ENCODE results near the gene SNAI1. TPM values are rescaled to one million over a fixed set of nuclear protein-coding genes. Genes with fewer than 3 reads are reported as not detected.
"Not testable (repeated sequence)": the region's sequence is repeated elsewhere in the genome, so short reads cannot be mapped to it uniquely, and the experiment has no call there.

SNAI1 gene
- 12.7 TPM for polyA plus RNA-seq (2013, experiment 1 of 2; ENCODE audit: insufficient read length)
- 12.5 TPM for polyA plus RNA-seq (2013, experiment 2 of 2; ENCODE audit: insufficient read length)

DNA sequence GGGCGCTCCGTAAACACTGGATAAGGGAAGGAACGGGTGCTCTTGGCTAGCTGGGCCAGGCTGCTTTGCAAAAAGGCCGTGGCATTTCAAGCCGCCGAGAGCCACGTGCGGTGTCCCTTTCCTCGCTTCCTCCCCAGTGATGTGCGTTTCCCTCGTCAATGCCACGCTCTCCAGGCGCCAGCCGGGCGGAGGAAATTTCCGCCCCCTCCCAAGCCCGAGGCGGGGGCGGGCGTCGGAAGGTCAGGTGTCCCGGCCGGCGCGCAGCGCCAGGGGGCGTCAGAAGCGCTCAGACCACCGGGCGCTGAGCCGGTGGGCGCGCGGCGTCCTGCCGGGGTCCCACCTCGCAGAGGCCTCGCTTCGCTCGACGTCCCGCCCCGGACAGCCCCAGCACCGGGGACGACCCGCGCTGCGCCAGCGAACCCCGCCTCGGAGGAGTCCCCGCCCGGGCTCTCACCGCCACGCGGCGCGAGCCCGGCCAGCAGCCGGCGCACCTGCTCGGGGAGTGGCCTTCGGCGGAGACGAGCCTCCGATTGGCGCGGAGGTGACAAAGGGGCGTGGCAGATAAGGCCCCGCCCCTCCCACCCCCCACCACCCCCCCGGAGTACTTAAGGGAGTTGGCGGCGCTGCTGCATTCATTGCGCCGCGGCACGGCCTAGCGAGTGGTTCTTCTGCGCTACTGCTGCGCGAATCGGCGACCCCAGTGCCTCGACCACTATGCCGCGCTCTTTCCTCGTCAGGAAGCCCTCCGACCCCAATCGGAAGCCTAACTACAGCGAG is at the start of gene SNAI1:
Gene SNAI1, plus strand, starts transcription at position 635 of the 777 bp plus-strand sequence. Its CDS starts 80 bp downstream, at position 715.
- peak; percentile 85 for DNase-seq

DNA sequence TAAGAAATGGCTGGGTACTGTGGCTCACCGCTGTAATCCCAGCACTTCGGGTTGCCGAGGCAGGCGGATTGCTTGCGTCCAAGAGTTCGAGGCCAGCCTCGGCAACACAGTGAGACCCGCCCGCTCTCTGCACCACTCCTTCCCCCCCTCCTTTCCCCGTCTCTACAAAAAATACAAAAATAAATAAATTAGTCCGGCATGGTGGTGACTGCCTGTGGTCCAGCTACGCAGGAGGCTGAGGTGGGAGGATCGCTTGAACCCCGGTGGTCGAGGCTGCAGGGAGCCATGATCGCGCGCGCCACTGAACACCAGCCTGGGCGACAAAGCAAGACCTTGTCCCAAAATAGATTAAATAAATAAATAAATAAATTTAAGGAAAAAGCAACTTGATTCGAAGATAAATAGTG is 47.0 kb upstream of the SNAI1 start:
- DNase-seq, result no peak

DNA sequence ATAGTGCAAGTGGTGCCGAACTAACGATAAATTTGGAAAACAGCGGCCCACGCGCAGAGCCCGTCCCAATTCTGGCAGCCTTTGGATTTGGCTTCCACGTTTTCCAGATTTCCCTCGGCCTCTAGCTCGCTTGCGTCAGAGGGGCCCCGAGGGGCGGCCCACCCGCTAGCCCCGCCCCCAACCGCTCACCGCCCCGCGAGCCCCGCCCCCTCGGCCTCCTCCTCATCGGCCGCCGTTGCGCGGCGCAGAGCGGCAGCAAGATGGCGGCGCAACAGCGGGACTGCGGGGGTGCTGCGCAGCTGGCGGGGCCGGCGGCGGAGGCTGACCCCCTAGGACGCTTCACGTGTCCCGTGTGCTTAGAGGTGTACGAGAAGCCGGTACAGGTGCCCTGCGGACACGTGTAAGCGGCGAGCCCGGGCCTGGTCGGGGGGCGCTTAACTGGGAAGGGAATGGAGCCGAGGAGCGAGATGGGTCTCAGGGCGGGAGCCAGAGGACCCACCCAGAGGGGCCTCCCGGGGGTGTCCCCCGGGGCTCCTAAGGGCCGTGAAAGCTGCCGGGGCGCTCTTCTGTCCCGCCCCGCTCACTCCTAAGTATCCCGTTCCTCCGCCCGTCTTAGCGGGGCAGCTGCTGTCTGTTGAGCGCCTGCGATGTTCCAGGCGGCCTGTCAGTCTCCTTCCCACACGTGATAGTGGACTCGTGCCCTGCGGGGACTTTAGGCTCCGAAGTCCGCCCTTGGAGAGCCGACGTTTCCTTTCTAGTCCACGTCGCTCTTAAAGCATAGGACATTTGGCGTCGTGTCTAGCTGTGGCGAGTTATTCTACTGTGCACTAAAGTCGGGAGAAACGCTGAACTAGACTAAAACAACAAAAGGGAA is 46.4 kb upstream of the SNAI1 start, which contains the start of gene RNF114:
Gene RNF114, plus strand, starts transcription at position 245 of the 874 bp plus-strand sequence. Its CDS starts 16 bp downstream, at position 261.
- DNase-seq, result peak; percentile 90

DNA sequence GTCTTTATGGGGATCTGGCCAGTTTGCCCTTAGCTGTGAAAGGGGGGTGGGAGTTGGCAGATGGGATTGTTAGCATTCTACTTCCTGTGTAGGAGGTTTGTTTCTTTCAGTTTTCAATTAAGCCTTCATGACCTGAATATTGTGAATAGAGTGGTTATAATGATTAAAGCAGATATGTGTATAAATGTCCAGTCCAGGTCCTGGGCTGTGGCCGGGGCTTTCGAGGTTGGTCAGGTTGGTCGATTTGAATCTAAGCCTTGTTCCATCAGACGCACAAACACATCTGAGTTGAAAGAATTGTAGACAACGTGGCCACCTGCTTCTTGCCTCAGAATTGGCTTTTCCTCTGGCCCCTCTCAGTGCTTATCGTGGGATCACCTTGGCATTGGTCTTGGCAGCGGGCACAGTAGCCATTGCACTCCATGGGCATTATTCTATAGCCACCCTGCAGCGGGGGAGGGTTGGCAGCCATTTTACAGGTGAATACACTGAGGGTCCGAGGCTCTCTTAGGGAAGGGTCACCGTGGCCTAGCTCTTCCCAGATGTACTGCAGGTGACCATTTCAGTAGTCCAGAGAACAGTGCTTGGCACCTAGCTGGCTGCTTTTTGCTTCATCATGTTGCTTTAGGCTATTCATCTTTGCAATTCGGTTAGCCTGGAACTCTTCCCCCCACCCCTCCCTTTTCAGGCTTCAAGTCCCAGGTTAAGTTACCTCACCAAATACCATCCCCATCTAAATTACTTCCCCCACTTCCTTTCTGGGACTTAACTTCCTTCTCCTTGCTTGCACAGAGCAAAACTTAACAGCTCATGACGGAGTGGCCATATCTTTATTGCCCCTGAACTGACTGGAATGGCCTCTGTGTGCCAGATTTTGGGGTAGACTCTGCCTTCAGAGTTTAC is 45.5 kb upstream of the SNAI1 start:
- DNase-seq, result no peak

DNA sequence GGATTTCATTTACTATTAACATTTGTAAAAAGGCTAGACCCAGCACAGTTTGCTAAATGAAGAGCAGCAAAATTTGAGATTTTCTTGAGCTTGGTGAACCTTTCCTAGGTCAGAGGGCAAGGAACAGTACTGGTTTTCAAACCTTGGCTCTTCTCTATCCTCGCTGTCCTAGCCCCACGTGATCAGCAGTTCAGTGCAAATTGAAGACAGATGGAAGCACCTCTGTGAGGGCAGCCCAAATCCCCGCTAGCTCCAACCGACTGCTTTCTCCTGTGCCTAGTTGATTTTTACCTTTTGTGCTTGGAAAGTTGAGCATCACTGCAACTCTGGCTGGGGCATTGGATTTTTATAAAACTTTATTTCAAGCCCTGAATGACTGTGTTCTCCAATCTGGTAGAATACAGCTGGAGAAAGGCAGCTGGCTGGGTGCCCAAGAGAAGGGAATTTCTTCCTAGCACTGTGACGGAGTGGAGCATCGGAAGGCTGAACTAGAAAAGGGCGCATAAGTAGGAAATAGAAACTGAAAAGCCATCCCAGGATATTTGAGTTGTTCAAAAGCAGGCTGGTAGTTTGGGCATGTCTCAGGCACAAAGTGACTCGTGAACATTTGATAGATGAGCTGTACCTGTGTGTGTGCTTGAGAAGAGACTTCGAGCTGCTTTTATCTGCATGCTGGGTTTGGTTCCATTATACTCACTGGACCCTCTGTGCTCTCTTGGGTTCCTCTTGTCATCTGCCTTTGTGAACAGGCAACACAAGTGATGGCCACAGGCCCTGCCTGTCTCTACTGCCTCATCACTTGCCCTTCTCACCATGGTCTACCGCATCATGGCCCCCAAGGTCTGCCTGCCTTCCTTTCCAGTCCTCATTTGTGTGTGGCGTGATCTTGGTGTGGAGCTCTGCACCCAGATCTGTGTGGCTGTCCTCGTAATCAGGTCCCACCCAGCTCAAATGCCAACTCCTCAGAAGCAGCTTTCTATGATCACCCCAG is 44.3 kb upstream of the SNAI1 start:
- DNase-seq, result peak; percentile 76

DNA sequence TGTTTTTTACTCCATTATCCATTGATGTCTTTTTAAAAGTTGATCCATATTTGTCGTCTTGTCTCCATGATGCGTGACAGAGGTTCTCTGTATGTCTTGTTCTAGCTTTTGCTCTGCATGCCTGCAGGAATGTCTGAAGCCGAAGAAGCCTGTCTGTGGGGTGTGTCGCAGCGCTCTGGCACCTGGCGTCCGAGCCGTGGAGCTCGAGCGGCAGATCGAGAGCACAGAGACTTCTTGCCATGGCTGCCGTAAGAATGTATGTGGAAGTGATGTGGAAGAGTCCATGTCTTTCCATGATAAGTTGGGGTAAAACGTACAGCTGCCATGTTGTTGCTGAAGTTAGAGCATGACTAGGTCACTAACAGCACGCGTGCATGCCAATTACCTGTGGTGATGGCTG is 41.3 kb upstream of the SNAI1 start:
- no peak for DNase-seq

DNA sequence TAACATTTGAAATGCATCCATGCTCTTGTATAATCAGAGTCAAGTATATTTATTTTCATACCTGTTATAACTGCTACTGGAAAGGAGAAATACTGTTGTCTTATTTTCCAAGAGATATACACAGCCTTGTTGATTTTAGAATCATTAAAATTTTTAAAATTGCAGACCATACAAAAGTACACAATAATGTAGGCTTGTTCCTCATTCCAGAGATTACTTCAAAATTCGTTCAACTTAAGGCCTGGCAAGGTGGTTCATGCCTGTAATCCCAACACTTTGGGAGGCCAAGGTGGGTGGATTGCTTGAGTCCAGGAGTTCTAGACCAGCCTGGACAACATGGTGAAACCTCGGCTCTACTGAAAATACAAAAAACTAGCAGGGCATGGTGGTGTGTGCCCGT is 40.5 kb upstream of the SNAI1 start:
- DNase-seq, result no peak

DNA sequence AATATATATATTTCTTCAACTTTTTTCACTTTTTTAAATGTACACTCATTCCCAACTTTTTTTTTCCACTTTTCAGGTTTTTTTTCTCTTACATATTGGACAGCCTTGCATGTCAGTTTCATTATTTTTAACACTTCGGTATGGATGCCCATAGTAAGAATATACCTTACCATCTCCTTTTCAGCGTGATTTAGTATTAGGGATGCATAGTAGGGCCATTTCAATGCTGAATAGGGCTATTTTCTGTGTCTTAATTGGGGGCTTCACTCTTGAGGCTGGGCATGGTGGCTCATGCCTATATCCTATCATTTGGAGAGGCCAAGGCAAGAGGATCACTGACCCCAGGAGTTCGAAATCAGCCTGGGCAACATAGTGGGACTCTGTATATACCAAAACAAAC is 39.8 kb upstream of the SNAI1 start:
- no peak for DNase-seq

DNA sequence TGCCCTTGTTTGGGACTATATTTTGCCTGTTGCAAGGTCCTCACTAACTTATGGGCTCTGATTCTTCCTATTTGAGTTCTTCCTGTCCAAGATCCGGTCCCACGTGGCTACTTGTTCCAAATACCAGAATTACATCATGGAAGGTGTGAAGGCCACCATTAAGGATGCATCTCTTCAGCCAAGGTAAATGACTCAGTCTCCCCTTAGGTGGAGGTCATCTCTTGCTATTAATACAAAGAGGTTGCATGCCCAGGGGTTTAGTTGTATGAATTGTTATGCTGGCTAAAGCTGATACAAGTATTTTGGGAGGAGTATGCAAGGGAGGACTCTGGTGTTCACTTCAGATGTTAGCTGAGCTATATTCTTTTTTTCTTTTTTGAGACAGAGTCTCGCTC is 37.5 kb upstream of the SNAI1 start:
- DNase-seq, result no peak

DNA sequence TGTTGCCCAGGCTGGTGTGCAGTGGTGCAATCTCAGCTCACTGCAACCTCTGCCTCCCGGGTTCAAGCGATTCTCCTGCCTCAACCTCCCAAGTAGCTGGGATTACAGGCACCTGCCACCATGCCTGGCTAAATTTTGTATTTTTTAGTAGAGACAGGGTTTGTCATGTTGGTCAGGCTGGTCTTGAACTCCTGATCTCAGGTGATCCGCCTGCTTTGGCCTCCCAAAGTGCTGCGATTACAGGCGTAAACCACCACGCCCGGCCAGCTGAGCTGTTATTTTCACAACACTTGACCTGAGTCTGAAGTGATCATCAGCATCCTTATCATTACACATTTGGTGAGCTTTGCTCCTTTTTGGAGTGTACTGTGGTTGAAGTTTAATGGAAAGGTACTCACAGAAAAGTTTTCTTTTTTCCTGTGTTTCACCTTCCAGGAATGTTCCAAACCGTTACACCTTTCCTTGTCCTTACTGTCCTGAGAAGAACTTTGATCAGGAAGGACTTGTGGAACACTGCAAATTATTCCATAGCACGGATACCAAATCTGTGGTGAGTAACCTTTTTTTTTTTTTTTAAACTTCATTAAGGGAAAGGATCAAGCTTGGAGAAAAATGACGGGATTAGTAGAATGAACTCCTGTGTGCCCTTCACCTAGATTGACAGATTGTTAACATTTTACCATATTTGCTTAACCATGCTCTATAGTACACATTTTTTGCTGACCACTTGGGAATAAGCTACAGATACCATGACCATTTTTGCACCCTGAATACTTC is 36.9 kb upstream of the SNAI1 start:
- no peak for DNase-seq

DNA sequence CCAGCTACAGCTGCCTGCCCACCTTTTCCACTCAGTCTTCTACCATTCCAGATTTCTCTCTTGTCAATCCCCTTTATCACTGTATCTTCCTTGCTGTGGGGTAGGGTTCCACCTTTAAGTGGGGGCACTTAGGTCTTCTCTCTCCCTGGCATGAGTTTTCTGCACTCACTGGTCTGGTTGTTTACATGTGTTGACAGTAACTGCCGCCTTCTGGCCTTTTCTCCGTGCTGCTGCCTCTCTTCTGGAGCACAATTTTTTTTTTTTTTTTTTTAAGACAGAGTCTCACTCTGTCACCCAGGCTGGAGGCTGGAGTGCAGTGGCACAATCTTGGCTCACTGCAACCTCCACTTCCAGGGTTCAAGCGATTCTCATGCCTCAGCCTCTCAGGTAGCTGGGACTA is 34.6 kb upstream of the SNAI1 start:
- no peak for DNase-seq

DNA sequence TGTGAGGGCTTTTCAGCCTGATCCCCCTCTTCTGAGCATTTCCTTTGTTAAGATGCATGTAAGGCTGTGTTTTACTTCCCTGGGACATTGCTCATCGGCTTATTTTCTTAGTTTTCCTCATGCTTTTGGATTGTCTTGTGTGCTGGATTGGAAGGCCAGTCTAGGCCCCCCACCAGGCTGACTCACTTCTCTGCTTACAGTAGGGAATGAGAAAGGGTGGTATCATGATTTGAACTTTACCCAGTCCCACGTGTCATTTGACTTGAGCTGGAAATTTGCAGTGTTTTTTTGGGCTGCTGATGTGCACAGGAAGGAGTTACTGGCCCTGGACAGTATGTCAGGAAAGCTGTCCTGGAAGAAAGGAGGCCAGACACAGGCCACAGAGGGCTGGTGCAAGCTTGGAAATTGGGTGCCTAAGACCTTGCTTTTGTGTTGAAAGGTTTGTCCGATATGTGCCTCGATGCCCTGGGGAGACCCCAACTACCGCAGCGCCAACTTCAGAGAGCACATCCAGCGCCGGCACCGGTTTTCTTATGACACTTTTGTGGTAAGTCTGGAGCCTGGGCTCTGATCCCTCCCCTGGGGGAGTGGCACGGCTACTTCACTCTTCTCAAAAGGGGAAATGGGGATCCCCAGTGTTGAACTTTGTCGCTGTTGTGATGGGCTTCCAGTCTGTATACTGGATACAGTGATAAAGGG is 33.8 kb upstream of the SNAI1 start:
- peak; percentile 95 for DNase-seq

DNA sequence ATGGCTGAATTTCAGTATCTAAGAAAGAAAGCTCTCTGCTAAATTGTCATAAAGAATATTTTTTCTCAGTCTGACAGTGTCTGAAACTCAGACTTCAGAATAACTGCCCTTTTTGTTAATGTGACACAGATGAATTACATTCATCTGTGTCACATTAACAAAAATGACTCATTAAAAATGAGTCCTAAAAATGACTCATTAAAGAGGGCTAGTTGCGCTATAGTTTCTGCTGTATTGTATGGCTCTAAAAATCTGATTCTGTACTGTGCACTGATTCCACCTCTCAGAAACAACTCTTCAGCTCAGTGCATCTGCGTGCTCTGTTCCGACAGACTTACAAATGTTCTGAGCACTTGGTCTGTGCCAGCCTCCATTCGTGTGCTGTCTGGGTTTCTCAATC is 31.6 kb upstream of the SNAI1 start:
- DNase-seq, result peak; percentile 84

DNA sequence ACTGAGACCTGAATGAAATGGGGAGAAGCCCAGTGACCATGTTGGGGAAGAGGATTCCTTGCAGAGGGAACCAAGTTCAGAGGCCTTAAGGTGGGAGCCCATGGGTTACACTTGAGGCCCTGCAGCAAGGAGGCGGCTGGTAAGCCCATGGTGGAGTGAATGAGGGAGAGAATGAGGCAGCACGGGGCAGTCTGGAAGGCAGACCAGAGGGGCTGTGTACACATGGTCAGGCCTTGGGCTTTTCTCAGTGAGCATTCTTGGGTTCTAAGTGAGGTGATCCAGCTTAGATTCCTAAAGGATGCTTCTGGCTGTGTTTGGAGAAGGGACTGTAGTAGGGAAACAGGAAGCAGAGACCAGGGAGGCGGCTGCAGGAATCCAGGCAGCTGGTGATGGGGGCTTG is 27.6 kb upstream of the SNAI1 start:
- DNase-seq, result no peak

DNA sequence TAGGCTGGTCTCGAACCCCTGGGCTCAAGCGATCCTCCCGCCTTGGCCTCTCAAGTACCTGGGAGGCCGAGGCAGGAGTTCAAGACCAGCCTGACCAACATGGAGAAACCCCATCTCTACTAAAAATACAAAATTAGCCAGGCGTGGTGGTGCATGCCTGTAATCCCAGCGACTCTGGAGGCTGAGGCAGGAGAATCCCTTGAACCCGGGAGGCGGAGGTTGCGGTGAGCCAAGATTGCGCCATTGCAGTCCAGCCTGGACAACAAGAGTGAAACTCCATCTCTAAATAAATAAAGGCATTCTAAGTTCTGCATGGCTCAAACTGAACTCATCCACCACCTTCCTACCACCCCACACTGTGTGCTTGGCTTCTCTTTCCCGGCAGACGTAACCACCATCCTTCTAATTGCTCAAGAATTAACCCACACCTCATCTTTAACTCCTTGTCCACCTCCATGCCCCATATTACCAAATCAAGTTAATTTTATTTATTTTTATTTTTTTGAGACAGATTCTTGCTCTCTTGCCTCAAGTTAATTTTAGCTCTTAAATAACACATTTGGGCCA is 26.9 kb upstream of the SNAI1 start:
- not testable (repeated sequence) for DNase-seq

DNA sequence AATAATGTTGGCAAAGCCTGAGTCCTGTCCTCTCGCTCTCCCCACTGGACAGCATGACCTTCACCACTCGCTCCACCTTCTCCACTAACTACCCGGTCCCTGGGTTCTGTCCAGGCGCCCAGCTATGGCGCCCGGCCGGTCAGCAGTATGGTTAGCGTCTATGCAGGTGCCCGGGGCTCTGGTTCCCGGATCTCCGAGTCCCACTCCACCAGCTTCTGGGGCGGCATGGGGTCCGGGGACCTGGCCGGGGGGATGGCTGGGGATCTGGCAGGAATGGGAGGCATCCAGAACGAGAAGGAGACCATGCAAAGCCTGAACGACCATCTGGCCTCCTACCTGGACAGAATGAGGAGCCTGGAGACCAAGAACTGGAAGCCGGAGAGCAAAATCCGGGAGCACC is 26.1 kb upstream of the SNAI1 start:
- DNase-seq, result no peak

DNA sequence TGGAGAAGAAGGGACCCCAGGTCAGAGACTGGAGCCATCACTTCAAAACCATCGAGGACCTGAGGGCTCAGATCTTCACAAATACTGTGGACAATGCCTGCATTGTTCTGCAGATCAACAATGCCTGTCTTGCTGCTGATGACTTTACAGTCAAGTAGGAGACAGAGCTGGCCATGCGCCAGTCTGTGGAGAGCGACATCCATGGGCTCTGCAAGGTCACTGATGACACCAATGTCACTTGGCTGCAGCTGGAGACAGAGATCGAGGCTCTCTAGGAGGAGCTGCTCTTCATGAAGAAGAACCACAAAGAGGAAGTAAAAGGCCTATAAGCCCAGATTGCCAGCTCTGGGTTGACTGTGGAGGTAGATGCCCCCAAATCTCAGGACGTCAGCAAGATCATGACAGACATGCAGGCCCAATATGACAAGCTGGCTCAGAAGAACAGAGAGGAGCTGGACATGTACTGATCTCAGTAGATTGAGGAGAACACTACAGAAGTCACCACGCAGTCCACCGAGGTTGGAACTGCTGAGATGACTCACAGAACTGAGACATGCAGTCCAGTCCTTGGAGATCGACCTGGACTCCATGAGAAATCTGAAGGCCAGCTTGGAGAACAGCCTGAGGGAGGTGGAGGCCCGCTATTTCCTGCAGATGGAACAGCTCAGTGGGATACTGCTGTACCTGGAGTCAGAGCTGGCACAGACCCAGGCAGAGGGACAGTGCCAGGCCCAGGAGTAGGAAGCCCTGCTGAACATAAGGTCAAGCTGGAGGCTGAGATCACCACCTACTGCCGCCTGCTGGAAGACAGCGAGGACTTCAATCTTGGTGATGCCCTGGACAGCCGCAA is 25.5 kb upstream of the SNAI1 start:
- DNase-seq, result not testable (repeated sequence)

DNA sequence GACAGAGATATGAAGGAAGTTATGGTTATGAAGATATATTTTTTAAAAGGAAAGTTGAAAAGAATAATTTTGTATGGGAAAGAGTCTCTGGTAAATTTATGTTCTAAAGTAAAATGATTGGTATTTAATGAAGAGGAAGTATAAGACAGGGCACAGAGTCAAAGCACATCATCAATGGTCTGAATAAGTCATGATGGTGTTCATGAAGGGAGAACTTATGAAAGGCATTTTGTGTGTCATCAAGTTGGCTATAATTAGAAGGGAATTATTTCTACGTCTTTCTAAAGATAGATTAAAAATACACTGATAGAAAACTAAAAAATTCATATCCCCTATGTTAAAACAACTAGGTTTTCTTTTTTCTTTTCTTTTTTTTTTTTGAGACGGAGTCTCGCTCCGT is 21.4 kb upstream of the SNAI1 start:
- no peak for DNase-seq
